G401.6 (cell line): Measurements from ENCODE around the gene LENEP.

Experiments
- FAIRE-seq: peaks from 2 replicates; lab custom pipeline; 2012; peaks lifted over from hg19 to GRCh38; lab: Jason Lieb, UNC

LENEP gene

DNA sequence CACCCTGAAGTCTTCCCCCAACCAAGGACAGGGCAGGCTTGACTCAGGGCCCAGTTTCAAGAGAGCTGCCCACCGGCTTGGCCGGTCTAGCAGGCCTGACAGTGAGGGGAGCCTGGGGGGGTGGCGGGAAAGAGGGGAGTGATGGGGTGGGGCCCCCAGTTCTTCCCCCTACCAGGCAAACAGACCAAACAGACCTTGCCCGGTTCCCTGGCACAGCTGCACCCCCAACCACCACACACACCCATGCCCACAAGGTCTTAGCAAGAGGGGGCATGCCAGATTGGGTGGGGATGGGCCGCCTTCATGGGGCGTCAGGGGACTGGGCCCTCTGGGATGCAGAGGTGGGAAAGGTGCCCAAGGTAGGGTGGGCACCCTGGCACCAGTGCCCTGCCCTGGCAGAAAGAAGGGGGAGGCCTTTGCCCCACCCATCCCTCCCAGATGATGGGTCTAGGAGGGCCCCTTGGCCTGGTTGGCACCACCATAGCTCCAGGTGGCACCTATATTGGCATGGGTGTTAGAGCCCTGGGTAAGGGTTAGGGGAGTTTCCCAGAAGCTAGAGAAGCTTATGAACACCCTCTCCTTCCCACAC, 18.1 kb downstream of the LENEP start:
- FAIRE-seq, result no peak

DNA sequence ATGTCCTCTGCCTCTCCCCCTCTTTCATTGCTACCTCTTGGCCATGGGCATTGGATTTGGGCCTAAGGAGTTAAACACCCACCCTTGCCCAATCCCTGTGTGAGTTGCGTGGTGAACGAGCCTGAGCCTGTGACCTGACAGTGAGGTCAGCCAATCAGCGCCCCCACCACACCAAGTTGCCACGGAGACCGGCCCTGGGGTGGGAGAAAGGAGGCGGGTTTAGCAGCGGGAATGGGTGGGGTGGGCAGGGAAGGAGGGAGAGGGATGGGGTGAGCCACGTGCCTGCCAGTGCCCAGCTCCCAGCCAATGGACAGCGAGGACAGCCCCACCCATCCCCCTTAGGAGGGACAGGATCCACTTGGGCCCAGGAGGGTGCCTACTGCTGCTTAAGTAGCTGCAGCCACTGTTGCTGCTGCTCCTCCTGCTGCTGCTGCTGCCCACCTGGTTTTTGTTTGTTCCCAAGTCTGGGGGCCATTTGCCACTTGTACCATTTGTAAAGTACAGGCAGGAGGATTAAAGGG, 18.7 kb downstream of the LENEP start:
- no peak for FAIRE-seq

DNA sequence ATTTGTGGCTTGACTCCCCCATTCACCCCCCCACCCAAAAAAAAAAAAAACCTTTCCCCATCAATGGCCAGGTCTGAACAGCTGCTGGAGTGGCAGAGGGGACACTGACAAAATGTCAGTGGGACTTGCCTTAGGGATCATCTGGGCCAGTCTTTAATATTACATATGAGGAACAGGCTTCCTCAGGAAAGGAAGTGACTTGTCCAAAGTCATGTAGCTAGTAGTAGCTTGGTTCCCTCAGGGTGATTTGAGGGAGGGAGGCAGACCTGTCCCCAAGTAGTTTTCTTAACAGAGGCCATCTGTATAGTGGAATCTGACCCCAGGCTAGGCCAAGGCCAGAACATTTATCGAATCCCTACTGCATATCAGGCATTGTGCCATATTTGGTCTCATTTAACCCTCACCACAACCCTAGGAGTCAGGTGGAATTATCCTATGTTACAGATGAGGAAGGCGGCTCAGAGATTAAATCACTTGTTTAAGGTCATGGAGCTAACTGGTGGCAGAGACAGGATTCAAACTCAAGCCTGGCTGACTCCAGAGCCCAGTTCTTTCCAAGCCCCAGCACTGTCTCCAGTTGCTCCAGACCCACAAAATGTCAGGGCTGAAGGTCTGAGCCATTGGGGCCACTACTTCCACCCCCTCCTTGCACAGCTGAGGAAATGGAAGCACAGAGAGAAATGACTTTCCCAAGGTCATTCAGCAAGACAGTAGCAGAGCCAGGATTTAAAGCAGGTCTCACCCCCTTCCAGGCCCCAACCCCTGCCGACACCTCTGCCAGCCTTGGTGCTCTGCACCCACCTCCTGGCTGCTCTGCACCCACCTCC, 19.6 kb downstream of the LENEP start:
- FAIRE-seq, result no peak

DNA sequence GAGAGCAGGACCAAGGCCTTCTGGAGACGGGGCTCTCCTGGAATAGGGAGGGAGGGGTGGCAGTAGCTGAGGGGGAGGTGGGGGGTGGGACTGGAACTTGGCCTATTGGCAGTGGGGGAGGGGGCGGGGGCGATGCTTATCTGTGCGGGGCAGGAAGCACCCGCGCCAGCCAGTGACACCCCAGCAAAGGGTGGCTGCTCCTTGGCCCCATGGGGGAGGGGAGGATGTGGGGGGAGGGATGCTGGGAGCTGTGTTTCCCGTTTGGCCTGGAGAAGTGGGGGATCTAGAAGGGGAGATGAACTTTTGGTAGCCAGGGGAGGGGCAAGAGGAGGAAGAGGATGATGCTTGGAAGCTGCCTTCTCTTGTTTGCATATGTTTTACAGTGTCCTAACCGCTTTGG, 20.2 kb downstream of the LENEP start:
- no peak for FAIRE-seq

DNA sequence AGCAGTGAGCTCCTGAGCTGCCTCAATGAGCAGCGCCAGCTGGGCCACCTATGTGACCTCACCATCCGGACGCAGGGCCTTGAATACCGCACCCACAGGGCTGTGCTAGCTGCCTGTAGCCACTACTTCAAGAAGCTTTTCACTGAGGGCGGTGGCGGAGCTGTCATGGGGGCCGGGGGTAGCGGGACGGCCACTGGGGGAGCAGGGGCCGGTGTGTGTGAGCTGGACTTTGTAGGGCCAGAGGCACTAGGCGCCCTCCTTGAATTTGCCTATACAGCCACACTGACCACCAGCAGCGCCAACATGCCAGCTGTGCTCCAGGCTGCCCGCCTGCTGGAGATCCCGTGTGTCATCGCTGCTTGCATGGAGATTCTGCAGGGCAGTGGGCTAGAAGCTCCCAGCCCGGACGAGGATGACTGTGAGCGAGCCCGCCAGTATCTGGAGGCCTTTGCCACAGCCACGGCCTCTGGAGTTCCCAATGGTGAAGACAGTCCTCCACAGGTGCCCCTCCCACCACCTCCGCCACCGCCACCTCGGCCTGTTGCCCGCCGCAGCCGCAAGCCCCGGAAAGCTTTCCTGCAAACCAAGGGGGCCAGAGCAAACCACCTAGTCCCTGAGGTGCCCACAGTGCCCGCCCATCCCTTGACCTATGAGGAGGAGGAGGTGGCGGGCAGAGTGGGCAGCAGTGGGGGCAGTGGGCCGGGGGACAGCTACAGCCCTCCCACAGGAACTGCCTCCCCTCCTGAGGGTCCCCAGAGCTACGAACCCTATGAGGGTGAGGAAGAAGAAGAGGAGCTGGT, 21.5 kb downstream of the LENEP start:
- FAIRE-seq, result no peak

DNA sequence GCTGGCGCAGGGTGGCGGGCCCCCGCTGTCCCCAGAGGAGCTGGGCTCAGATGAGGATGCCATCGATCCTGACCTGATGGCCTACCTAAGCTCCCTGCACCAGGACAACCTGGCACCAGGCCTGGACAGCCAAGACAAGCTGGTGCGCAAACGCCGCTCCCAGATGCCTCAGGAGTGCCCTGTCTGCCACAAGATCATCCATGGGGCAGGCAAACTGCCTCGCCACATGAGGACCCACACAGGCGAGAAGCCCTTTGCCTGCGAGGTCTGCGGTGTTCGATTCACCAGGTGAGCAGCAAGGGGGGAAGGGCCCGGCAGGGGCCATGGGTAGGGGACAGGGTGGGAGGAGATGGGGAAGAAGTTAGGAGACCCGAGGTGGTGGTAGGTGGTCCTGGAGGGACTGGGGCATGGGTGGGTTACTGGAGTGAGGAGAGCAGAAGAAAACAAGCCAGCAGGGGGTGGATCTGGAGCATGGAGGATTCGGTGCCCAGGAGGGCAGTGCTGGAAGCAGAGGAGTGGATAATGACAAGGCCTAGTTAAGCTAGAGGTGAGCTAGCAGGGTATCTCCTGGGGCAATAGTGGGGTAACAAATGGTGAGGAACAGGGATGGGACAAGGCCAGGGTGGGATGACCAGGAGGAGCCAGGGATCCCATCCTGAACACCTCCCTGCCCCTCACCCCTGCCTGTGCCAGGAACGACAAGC, 22.3 kb downstream of the LENEP start:
- no peak for FAIRE-seq

DNA sequence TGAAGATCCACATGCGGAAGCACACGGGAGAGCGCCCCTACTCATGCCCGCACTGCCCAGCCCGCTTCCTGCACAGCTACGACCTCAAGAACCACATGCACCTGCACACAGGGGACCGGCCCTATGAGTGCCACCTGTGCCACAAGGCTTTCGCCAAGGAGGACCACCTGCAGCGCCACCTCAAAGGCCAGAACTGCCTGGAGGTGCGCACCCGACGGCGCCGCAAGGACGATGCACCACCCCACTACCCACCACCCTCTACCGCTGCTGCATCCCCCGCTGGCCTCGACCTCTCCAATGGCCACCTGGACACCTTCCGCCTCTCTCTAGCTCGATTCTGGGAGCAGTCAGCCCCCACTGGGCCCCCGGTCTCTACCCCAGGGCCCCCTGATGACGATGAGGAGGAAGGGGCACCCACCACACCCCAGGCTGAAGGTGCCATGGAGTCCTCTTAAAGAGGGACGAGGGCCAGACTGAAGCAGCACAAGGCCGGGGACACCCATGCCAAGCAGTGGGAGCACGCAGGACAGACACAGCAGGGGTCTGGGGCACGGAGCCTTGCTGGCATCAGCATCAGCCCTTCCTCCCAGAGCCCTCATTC, 22.9 kb downstream of the LENEP start:
- FAIRE-seq, result no peak

DNA sequence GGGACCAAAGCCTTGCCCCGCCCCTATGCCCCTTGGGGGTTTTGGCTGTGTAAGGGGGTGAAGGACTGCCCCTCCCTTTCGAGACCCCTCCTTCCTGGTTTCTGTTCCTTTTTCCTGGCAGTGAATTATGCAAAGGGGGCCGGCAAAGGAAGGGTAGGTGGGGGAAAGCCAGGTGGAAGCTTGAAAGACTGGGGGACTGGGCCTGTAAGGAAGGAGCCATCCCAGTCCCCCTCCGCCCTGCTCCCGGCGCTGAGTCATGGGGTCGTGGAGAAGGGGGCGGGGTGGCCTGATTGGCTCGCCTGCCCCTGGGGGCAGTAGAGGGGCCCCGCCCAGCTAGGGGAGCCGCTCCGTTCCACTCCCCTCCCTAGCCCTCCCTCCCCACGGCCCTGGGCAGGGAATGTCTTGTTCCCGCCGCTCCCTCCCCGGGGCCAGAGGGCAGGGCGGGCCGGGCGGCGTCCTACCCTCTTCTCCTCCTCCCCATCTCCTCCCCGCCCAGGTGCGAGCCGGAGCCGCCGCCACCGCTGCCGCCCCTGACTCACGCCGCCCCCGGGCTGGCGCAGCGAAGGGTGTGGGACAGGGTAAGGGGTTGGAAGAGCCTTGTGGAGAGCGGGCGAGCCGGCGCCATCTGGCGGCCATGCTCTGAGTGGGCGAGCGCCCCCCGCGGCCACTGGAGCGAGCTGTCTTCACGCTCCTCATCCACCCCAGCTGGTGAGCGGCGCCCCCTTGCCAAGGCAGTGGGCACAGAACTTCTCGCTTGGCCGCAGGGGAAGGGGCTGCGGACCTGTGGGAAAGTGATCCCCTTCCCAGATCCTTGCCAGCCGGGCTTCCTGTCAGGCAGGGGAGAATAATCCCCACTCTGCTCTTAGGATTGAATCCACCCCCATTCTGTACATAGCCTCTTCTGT, 23.9 kb downstream of the LENEP start:
- FAIRE-seq, result peak; percentile 95

DNA sequence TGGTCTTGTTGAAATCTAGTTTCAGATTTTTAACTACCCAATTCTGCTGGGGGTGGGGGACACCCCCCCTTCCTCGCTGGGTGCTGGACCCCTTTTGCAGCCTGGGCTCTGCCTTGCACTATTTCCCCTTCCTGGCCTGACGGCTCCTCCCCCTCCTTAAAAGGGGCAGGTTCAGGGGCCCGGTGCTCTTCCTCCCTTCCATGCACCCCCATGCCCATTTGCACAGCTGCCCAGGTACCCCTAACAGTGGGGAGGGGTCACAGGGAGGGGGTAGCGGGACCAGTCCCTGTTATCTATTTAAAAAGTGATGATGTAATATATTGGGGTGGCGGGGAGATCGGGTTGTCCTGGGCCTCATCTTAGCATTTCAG, 24.5 kb downstream of the LENEP start:
- FAIRE-seq, result no peak

DNA sequence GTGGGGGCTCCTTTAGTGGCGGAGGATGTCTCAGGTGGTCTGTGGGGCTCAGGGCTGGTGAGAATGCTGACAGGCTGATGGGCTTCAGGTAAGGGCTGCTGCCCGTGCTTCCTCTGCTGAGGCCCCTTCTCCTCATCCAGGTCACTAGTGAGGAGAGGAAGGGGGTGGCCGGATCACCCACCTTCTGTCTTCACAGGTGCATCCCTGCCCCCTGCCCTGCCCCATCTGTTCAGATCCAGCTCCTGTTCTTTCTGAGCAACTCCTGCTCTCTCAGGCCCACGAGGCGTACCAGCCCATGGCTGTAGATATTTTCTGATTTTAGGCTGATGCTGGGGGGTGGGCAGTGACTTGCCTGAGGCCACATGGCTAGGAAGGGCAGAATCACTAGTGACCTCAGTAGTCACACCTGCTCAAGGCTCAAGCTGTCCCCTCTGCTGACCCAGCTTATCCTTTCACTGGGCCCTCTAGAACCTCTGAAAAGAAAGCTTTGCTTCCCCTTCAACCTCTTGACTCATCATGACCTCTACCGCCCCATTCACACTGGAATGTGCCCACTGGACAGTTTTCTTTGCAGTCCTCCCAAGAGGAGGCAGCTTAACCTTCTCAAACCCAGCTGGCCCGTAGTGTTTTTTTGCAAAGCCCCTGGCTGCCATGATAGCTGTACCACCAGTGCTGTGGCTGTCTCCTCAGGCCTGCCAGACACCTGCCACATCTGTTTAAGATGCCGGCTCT, 25.4 kb downstream of the LENEP start:
- FAIRE-seq, result no peak

DNA sequence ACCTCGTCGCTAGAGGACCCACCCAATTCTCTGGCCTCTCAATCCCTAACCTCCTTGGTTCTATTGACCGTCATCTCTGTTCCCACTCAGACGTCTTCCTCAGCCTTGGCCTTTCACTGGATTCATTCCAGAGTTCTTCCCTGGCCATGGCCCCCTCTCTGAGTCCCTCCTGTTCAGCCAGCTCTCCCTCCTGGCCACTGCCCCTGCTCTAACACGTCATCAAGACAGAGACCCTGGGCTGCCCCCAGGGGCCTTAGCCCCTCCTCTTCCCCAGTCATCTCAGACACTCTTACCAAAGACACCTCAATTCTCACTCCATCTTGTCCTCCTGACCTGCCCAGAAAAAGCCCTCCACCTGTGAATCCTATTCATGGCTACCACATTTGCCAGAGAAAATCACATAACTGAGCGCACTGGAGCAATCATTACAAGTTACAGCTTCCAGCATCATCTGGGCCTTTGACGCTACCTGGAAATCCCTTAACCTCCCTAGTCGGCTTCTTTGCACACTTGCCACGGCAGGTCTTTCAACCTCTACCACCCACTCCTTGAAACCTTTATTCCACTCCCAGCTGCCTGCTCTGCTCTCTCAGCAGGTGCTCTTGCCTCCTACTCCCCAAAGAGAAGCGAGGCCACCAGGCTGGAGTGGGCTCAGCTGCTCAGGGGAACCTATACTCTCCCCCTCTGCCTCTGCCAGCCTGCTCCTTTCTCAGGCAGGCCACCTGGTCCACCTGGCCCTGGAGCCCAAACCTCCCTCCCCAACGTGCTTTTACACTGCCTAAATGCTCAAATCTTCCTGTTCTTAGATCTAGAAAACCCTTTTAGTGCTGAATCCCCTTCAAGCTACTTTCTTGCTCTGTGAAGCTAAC, 26.2 kb downstream of the LENEP start:
- no peak for FAIRE-seq

DNA sequence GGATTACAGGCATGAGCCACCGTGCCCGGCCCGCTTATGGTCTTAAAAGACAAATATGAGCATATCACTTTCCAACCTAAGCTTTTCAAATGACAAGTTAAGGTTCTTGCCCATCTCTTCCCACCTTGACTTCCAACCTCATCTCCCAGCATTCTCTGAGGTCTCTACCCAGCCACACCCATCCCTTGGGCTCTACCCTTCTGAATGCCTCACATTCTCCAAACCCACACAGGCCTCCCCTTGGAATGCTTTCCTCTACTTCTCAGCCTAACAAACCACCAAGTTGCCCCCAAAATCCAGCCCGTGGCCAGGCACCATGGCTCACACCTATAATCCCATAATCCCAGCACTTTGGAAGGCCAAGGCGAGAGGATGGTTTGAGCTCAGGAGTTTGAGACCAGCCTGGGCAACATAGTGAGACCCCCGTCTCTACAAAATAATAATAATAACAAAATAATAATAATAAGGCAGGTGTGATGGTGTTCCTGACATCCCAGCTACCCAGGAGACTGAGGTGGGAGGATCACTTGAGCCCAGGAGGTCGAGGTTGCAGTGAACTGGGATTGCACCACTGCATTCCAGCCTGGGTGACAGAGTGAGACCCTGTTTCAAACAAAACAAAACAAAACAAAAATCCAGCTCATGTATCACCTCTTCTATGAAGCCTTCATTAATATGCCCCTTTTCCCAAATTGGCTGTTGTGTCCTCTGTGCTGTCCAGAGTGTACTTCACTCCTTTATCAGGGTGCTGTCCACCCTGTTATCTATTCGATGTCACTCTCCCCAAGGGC, 28.9 kb downstream of the LENEP start:
- FAIRE-seq, result no peak

DNA sequence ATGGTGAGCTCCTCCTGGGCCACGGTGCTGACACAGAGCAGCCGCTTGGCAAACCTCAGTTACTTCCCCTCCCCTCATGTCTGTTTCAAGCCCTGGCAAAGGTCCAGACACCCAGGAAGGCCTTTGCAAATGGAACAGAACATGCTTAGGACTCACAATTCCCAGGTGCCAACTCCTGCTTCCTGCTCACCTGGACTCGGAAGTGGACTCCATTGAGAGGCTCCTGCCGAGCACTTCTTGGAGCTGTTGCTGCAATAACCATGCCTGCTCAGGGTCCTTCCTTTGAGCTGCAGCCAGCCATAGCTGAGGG, 29.5 kb downstream of the LENEP start:
- no peak for FAIRE-seq

DNA sequence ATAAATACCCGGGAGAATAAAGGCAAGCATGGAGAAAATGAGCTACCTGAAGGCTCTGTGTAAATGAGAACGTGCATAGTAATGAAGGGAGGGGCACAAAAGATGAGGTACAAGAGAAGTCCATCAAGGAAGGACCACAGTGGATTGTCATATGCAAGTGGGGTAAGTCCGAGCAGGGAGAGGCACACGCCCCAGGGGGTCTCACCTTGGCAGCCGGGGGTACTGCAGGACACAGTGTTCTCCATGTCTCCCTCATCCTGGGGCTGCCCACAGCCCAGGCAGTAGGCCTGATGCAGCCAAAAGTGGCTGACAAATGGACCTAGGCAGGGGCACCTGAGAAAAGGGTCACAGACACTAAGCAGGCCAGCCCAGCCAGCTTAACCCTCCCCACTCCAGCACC, 30.2 kb downstream of the LENEP start:
- FAIRE-seq, result no peak

DNA sequence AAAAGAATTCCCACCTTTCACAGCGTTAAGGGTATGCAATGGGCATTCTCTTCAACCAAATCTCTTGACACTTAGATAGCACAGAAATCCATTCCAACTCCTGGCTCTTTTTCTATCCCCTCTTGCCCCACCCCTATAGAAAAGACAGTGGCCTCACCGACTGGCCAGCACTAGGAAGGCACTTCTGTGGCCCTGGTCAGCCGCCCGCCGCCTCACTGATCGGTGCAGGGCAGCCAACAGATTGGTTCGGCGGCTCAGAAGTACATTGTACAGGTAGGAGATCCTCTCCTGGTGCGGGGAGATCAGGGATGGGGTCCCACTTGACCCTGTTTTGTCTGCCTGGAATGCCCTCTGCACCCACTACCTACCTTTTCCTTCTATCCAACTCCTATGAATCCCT, 30.9 kb downstream of the LENEP start:
- FAIRE-seq, result no peak

DNA sequence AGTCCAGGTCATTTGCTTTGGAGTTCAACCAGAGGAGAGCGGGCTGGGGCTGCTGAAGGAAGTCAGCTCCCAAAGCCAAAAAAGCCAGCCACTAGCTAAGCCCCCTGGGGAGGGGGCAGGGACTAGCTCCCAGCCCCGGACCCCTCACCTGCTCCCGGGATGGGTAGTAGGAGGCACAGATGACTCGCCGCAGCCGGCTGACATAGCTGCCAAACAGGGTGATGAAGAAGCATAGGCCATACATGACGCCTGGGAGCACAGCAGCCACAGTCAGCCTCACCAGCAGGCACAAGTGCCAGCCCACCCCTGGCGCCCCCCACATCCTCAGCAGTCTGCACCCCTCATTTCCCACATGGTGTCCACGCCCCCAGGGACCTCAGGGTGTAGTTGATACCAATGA, 32.8 kb downstream of the LENEP start:
- FAIRE-seq, result no peak

DNA sequence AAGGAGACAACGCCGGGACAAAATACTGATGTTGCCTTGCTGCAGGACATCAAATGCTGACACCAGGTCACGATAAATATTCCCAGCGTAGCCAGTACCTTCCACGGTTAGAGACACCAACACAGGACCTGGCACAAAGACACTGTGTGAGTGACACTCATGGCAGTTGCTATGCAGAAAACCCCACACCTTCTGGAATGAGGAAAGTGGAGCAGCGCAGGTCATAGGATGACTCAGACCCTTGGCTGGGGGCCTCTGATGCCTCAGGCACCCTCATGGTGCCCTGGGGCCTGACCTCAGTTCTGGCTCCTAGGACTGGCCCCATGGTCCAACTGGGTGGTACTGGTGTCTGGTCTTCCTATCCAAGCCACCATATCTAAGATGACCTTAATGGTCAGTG, 33.2 kb downstream of the LENEP start:
- FAIRE-seq, result no peak

DNA sequence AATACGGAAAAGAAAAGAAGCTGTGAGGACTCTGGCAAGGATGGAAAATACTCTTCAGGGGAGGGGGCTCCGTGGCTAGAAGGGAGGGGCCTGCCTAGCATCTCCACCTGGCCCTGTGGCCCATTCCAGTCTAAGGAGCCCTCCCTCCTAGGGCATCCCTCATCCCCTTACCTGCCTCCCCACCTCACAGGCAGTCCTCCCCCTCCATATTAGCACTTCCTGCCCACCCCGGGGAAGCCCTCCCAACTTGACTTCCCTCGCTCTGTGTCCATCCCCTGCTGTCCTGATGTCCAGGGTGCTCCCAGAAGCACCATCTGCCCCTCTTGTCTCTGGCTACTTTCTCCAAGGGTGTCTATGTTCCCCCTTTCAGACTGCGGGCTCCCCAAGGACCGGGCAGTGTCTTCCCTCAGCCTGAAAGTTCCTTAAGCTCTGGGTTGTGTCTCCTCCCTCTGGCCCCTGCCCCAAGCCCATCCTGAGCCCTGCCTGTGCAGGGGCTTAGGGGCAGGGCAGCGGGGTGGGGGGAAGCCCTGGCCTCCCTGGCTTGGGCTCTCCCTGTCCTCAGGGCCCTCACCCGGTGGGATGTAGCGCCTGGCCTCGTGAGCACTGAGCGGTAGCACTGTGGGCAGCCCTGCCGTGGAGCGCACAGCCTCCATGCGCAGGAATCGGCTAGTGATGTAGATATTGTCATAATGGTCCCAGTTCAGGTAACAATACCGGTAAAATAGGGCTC, 36.3 kb downstream of the LENEP start:
- FAIRE-seq, result no peak
